Measurements from ENCODE around the gene PABPN1. TPM values are rescaled to one million over a fixed set of nuclear protein-coding genes. Genes with fewer than 3 reads are reported as not detected.

Gene PABPN1
- polyA plus RNA-seq, 2 of the 4 experiments (the other 2 are of a cell fraction) = 157 to 197 TPM

DNA sequence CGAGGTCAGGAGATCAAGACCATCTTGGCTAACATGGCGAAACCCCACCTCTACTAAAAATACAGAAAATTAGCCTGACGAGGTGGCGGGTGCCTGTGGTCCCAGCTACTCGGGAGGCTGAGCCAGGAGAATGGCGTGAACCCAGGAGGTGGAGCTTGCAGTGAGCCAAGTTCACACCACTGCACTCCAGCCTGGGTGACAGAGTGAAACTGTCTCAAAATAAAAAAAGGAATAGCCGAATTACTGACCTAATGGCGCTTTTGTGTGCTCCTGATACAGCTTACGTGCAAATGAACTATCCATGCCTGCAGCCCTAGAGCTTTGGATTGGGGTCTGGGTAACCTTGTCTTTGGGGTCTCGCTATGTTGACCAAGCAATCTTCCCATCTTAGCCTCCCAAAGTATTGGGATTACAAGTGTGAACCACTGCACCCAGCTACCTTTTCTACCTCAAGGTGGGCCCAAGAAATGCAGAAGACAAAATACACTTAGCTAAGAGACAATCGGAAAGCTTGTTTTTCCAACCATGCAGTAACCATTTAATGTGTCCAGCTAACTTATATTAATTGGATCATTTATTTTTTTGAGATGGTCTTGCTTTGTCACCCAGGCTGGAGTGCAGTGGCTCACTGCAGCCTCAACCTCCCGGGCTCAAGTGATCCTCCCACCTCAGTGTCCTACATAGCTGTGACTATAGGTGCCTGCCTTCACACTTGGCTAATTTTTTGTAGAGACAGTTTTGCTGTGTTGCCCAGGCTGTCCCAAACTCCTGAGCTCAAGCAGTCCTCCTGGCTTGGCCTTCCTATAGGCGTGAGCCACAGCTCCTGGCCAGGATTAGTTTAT, 5.5 kb downstream of the PABPN1 start:
- Histone ChIP-seq H3K4me3 (no peak overlapping the region), H3K4me2 (no peak overlapping the region), H3K4me1 (peaks cover 15% of the 10 kb centered on the region), H3K27ac (no peak overlapping the region), H3K9me3 (no peaks in the 10 kb centered on the region)
- TF ChIP-seq HOXB13 (CRISPR knock-in tag; IDR thresholded peaks at IDR 0.05; ENCODE audit: low read depth) = no peak
- TF ChIP-seq HOXA7 (CRISPR knock-in tag; IDR thresholded peaks at IDR 0.05) = peak; percentile 61; the same call in 1 of the 2 replicates
- no peak for TF ChIP-seq RAD21 (conservative IDR thresholded peaks at IDR 0.05 in 1 of 2, IDR thresholded peaks at IDR 0.05 in 1 of 2)
- TF ChIP-seq JUN (IDR thresholded peaks at IDR 0.05) = peak in 1 of 2 experiments; percentile 48; a peak in 2 of 5 replicates
- no peak for TF ChIP-seq KDM1A (IDR thresholded peaks at IDR 0.05; ENCODE audit: low read depth)
- no peak for TF ChIP-seq NFE2L2 (conservative IDR thresholded peaks at IDR 0.05; ENCODE audit: low read length)
- TF ChIP-seq, protein P1, sequence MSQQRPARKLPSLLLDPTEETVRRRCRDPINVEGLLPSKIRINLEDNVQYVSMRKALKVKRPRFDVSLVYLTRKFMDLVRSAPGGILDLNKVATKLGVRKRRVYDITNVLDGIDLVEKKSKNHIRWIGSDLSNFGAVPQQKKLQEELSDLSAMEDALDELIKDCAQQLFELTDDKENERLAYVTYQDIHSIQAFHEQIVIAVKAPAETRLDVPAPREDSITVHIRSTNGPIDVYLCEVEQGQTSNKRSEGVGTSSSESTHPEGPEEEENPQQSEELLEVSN (IDR thresholded peaks at IDR 0.05; ENCODE audit: borderline replicate concordance, low read depth) = no peak
- TF ChIP-seq POLR2A (IDR thresholded peaks at IDR 0.05; ENCODE audit: low read length) = 0 out of 2 replicates have a peak, but pooled peaks have one; percentile 16
- TF ChIP-seq ZNF302 (CRISPR knock-in tag; IDR thresholded peaks at IDR 0.05) = no peak
- CTCF ChIA-PET = interaction anchor here (0.7 to 14.7 kb wide), 30 partner anchors 9 to 237 kb away, joined by 3 to 186 read pairs (median 4); partner anchors contain the start of genes BCL2L2, CMTM5 and SLC22A17
- FAIRE-seq = no peak
- WGBS (ENCODE audit: missing lambda C conversion rate) = 90% methylated on average over 13 of the region's 13 CpGs
- POLR2A ChIA-PET = interaction anchor here (0.8 to 1.2 kb wide), 3 partner anchors 15 to 232 kb away, joined by 4 read pairs; no protein-coding TSS in a partner anchor
- ATAC-seq = peak in 1 of 2 experiments; percentile 21; a peak in 3 of 6 replicates
- DNase-seq (ENCODE audit: low read depth in 1 of 2, low spot score in 1 of 2) = no peak

DNA sequence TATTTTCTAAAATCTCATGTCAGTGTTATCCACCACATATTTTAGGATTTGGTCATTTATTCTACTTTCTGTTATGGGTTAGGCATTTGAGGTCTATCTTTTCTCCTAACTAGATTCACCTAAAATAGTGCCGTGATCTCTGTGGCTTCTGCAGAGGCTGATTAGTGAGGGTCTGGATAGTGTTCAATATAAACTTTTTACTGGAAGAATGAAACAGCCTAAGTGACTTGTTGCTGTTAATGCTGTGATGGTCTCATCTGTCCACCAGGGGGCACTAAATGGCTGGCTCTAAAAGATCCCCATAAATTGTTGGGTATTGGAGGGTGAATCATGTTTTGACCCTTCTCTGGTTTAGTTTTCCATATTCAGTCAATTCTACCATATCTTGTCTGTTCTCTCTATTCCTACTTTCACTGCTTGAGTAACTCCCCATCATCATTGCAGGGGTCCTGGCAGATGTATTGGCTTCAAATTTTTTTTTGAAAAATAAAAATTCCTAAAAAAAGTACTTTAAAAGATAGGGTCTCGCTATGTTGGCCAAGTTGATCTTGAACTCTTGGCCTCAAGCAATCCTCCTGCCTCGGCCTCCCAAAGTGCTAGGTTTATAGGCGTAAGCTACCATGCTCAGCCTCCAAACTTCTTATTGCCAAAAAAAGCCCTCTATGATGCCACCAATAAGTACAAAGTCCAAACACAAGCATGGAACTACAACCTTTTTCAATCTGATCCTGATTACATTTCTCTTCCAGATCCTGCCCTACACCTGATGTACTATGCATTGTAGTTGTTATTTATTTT, 6.9 kb downstream of the PABPN1 start:
- FAIRE-seq (no peak), DNase-seq (ENCODE audit: low read depth in 1 of 2, low spot score in 1 of 2) (peak; percentile 79 to 85), ATAC-seq (peak; percentile 82 to 84)
- no peak overlapping the region for H3K4me2 ChIP-seq
- POLR2A ChIA-PET = no interaction called here
- WGBS (ENCODE audit: missing lambda C conversion rate) = 32% methylated on average over 4 of the region's 4 CpGs
- H3K4me1 ChIP-seq = peaks cover 10% of the 10 kb centered on the region
- no peaks in the 10 kb centered on the region for H3K9me3 ChIP-seq
- no peak overlapping the region for H3K27ac ChIP-seq
- CTCF ChIA-PET = interaction anchor here (0.8 to 14.7 kb wide), 20 partner anchors 10 to 233 kb away, joined by 3 to 186 read pairs (median 4); partner anchors contain the start of genes BCL2L2, CMTM5 and SLC22A17
- H3K4me3 ChIP-seq = no peak overlapping the region
- TF ChIP-seq, protein P2, sequence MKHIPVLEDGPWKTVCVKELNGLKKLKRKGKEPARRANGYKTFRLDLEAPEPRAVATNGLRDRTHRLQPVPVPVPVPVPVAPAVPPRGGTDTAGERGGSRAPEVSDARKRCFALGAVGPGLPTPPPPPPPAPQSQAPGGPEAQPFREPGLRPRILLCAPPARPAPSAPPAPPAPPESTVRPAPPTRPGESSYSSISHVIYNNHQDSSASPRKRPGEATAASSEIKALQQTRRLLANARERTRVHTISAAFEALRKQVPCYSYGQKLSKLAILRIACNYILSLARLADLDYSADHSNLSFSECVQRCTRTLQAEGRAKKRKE (CRISPR knock-in tag; IDR thresholded peaks at IDR 0.05; ENCODE audit: low read depth) = no peak
- TF ChIP-seq ZFP36 (IDR thresholded peaks at IDR 0.05; ENCODE audit: borderline replicate concordance, partially characterized antibody) (no peak), SMC3 (IDR thresholded peaks at IDR 0.05) (peak; percentile 80), POLR2AphosphoS2 (conservative IDR thresholded peaks at IDR 0.05; ENCODE audit: low read length) (no peak), HOXB13 (CRISPR knock-in tag; IDR thresholded peaks at IDR 0.05; ENCODE audit: low read depth) (no peak), ZNF302 (CRISPR knock-in tag; IDR thresholded peaks at IDR 0.05) (no peak), EP300 (IDR thresholded peaks at IDR 0.05) (no peak), EHMT2 (IDR thresholded peaks at IDR 0.05; ENCODE audit: low read depth) (no peak), RCOR1 (IDR thresholded peaks at IDR 0.05; ENCODE audit: low read depth, low read length) (no peak), TP53 (CRISPR knock-in tag; IDR thresholded peaks at IDR 0.05) (no peak), FOXS1 (CRISPR knock-in tag; IDR thresholded peaks at IDR 0.05) (no peak), KDM1A (IDR thresholded peaks at IDR 0.05; ENCODE audit: low read depth) (no peak), CBX2 (IDR thresholded peaks at IDR 0.05; ENCODE audit: borderline replicate concordance, low read depth) (no peak), CHD4 (IDR thresholded peaks at IDR 0.05; ENCODE audit: borderline replicate concordance) (no peak), RAD21 (conservative IDR thresholded peaks at IDR 0.05 in 1 of 2, IDR thresholded peaks at IDR 0.05 in 1 of 2) (peak; percentile 78 to 89), PHF8 (IDR thresholded peaks at IDR 0.05; ENCODE audit: borderline replicate concordance, low read depth) (no peak), JUNB (IDR thresholded peaks at IDR 0.05) (no peak), FOSL2 (IDR thresholded peaks at IDR 0.05) (no peak), FOSL2 (CRISPR knock-in tag; IDR thresholded peaks at IDR 0.05) (peak; percentile 36; the same call in 1 of the 2 replicates), ZC3H11A (IDR thresholded peaks at IDR 0.05) (no peak)
- TF ChIP-seq, protein P3, sequence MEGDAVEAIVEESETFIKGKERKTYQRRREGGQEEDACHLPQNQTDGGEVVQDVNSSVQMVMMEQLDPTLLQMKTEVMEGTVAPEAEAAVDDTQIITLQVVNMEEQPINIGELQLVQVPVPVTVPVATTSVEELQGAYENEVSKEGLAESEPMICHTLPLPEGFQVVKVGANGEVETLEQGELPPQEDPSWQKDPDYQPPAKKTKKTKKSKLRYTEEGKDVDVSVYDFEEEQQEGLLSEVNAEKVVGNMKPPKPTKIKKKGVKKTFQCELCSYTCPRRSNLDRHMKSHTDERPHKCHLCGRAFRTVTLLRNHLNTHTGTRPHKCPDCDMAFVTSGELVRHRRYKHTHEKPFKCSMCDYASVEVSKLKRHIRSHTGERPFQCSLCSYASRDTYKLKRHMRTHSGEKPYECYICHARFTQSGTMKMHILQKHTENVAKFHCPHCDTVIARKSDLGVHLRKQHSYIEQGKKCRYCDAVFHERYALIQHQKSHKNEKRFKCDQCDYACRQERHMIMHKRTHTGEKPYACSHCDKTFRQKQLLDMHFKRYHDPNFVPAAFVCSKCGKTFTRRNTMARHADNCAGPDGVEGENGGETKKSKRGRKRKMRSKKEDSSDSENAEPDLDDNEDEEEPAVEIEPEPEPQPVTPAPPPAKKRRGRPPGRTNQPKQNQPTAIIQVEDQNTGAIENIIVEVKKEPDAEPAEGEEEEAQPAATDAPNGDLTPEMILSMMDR (IDR thresholded peaks at IDR 0.05) = peak; percentile 91
- TF ChIP-seq, protein P4, sequence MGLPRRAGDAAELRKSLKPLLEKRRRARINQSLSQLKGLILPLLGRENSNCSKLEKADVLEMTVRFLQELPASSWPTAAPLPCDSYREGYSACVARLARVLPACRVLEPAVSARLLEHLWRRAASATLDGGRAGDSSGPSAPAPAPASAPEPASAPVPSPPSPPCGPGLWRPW (IDR thresholded peaks at IDR 0.05) = no peak
- TF ChIP-seq, protein P5, sequence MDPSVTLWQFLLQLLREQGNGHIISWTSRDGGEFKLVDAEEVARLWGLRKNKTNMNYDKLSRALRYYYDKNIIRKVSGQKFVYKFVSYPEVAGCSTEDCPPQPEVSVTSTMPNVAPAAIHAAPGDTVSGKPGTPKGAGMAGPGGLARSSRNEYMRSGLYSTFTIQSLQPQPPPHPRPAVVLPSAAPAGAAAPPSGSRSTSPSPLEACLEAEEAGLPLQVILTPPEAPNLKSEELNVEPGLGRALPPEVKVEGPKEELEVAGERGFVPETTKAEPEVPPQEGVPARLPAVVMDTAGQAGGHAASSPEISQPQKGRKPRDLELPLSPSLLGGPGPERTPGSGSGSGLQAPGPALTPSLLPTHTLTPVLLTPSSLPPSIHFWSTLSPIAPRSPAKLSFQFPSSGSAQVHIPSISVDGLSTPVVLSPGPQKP (IDR thresholded peaks at IDR 0.05; ENCODE audit: low read depth, low read length) = no peak
- TF ChIP-seq, protein P6, sequence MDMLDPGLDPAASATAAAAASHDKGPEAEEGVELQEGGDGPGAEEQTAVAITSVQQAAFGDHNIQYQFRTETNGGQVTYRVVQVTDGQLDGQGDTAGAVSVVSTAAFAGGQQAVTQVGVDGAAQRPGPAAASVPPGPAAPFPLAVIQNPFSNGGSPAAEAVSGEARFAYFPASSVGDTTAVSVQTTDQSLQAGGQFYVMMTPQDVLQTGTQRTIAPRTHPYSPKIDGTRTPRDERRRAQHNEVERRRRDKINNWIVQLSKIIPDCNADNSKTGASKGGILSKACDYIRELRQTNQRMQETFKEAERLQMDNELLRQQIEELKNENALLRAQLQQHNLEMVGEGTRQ (IDR thresholded peaks at IDR 0.05) = no peak
